ENCODE data around the gene TMPRSS15. TPM values are rescaled to one million over a fixed set of nuclear protein-coding genes. Genes with fewer than 3 reads are reported as not detected.

TMPRSS15 gene
- total RNA-seq, 1 experiment from 2014 or later = not detected

GRCh38 chr21:18244671-18245463, 158.7 kb downstream of the TMPRSS15 start, which contains the start of gene CHODL:
CHODL (plus strand) TSS chr21:18244833; CDS start chr21:18245224, 391 bp downstream.
- no peak for ATAC-seq

More at GRCh38 chr21:18244671-18245463, 158.7 kb downstream of the TMPRSS15 start, which contains the start of gene CHODL:
- intact Hi-C loops (cut with micrococcal nuclease) = no loop called here
- Histone ChIP-seq H3K79me2 (ENCODE audit: insufficient read depth, low read length) (no peaks in the 10 kb centered on the region), H3K9me2 (ENCODE audit: insufficient read depth) (no peaks in the 10 kb centered on the region), H3K9me3 (ENCODE audit: control insufficient read depth in 1 of 2, insufficient read depth in 1 of 2, low read depth in 1 of 2, low read length in 2 of 2) (peaks cover 27 to 34% of the 10 kb centered on the region in 2 experiments), H3K27me3 (ENCODE audit: insufficient read depth, low read length) (no peaks in the 10 kb centered on the region), H4K20me1 (ENCODE audit: insufficient read depth) (no peaks in the 10 kb centered on the region), H3K4me1 (ENCODE audit: control insufficient read depth in 1 of 2, insufficient read depth in 2 of 2, low read length in 2 of 2) (no peaks in the 10 kb centered on the region), H3K36me3 (ENCODE audit: control insufficient read depth in 1 of 2, insufficient read depth in 2 of 2, low read length in 2 of 2) (no peaks in the 10 kb centered on the region), H3K9ac (ENCODE audit: low read length) (no peak within 1 kb of the TSS), H3K4me2 (ENCODE audit: low read length) (no peak within 1 kb of the TSS), H3K27ac (ENCODE audit: low read depth, low read length) (no peak within 1 kb of the TSS), H3K4me3 (replicated peaks in 1 of 2; ENCODE audit: low read depth in 1 of 2, low read length in 2 of 2) (no peak within 1 kb of the TSS), H2AFZ (ENCODE audit: low read depth, low read length, poor library complexity, severe bottlenecking) (no peak within 1 kb of the TSS)
- no peak for DNase-seq (ENCODE audit: low read depth, low spot score)
- ChIA-PET POLR2A (no interaction called here), RAD21 (ENCODE audit: low non-redundant PET in 1 of 2, low total read pairs in 2 of 2, uncharacterized antibody in 2 of 2, unreplicated experiment in 2 of 2) (no interaction called here), CTCF (no interaction called here)
- TF ChIP-seq REST (IDR thresholded peaks at IDR 0.05; ENCODE audit: low read depth) = no peak
- TF ChIP-seq TCF7L2 (IDR thresholded peaks at IDR 0.05; ENCODE audit: borderline replicate concordance, extremely low read depth, insufficient read depth, insufficient read length) = no peak
- no peak for TF ChIP-seq ZFX (IDR thresholded peaks at IDR 0.05)
- TF ChIP-seq YY1 (IDR thresholded peaks at IDR 0.05; ENCODE audit: extremely low read depth, insufficient replicate concordance, low read depth, low read length) = no peak
- TF ChIP-seq RAD21 (IDR thresholded peaks at IDR 0.05; ENCODE audit: low read depth) = no peak
- no peak for TF ChIP-seq POLR2AphosphoS5 (IDR thresholded peaks at IDR 0.05; ENCODE audit: low read depth, low read length)
- TF ChIP-seq POLR2A (IDR thresholded peaks at IDR 0.05; ENCODE audit: borderline replicate concordance, extremely low read depth, insufficient read depth, insufficient read length) = no peak
- no peak for TF ChIP-seq JUND (IDR thresholded peaks at IDR 0.05)
- BruUV-seq (replicated peaks) = no TSS peak

Data from HCT116 (cell line).